CD4-positive, alpha-beta T cell treated with Interferon alpha-2 for 1 hour (primary cell): Measurements from ENCODE around the gene SFT2D3.
A peak's percentile ranks its signal among the peaks of the same experiment; 100 is the strongest.

Experiments
- DNase-seq, 2 donors: peaks; one replicate each; pipeline ENCODE4 v3.0.0-alpha.2; 2020 to 2022

Gene SFT2D3, protein sequence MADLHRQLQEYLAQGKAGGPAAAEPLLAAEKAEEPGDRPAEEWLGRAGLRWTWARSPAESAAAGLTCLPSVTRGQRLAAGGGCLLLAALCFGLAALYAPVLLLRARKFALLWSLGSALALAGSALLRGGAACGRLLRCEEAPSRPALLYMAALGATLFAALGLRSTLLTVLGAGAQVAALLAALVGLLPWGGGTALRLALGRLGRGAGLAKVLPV

DNA sequence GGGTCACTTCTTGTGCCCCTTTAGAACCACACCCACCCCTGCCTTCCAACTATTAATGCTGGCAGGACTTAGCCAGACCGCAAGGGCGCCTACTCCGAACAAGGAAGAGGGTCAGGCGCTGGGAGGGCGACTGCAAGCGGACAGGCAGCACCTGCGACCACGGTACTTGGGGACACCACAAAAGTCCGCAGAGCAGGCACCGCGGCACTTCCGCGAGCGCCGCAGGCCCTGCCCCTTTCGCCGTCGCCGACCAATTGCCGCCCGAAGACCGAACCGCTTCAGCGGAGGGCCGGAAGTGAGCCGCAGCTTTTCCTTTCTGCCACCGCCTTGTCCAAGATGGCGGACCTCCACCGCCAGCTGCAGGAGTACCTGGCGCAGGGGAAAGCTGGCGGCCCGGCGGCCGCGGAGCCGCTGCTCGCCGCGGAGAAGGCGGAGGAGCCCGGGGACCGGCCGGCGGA, at the start of gene SFT2D3:
SFT2D3 (plus strand) TSS at position 305 of the 458 bp plus-strand sequence; CDS start at position 337, 32 bp downstream.
- peak; percentile 88 to 91 for DNase-seq

DNA sequence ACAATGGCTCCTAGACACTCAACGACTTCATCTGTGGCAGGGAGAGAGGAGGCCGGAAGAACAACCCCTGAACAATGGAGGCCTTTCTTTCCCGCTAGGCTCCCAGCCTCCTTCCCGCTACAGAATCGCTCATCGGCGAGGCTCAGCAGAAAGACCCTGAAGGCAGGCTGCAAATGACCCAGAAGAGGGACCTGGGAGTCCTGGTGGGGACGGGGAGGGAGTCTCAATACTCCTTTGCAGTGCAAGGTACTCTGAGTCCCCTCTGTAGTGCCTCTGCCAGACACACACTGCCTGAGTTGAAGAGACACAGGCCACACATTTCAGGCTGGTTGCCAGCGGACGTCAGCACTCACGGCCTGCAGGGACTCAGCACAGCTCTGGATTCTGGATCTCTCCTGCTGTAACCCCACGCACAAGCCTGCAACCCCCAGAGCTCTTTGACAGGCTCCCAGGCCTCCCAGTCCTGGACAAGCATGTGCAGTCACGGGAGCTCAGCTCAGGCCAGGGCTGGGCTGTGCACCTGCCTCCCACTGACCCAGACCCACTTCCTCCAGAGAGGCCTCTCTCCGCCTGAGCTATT, 49.2 kb upstream of the SFT2D3 start:
- no peak for DNase-seq

DNA sequence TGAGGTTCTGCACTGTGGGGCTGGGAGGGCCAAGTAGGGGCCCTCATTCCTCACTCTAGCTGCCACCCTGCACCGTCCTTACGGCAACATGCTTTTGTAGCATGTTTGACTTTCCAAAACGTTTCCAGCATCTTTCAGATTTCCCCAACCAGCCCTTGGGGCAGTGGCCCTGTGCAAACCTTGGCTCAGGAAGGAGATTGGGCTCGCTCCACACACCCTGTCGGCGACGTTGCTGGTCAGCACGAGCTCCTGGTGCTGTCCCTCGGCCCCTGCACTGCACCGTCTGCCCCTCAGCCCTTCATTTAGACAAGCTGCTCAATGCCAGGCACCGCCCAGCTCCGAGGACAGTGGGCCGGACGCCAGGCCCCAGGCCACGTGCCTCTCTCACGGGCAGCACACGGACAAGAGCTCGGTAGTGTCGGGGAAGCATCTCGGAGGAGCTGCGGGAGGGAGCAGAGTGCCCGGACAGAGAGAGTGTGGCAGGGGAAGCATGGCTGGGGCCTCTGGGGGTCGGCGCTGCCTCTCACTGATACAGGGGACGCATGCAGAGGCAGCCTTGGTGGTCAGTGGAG, 48.4 kb upstream of the SFT2D3 start:
- DNase-seq, result no peak

DNA sequence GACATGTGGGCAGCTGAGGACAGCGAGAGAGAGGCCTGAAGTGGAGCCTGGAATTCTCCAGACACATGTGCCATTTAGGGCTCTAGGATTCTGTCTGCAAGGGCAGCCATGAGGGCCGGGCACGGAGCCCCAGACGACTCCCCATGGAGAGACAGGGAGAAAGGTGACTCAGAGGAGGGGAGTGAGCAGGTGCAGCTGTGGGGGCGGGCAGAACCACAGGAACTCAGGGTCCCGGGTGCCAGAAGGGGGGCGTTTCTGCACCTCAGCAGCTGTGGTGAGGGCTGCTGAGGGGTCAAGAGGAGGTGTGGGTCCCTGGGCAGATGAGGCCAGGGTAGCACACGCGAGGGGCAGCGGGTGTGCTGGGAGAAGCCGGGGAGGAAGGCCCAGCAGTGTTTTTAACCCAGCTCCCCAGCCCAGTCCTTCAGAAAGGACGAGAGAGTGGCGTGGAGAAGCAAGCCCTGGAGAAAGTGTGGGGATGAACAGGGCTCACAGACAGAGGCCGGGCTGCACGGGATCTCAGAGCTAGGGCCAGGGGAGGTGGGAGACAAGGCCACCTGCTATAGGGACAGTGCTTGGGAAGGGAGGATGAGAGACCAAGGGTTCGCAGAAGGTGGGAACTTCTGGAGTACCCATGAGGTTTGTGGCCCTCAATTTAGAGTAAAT, 47.7 kb upstream of the SFT2D3 start:
- DNase-seq, result no peak

DNA sequence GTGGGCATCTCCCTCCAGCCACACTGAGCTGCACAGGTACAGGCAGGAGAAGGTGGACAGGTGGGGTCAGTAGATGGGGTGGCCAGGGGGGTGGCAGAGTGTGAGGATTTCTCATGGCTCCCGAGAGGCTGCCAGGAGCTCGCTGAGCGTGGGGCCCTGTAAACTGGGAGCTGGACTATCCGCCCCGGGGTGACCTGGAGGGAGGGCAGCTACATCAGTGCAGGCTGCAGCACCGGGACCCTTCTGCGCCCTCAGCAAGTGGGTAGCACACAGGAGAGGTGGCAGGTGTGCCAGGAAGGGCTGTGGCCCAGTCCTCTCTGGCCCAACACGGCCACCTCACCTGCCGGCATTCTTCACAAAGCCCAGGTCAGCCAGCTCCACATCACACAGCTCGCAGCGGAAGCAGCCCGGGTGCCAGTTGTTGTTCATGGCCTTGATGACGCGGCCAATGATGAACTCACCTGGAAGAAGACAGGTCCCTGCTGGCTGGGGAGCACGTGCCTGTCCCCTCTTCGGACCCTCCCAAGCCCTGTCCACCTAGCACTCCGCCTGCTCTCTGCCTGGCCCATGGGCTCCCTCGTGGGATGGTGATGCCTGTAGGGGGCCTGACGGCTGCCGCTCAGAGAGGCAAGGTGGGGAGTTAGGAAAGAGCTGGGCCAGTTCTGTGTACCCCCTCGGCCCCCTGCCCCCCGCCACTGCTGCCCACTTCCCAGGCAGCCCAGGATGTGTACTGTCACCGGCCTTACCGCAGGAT, 47.0 kb upstream of the SFT2D3 start:
- DNase-seq, result no peak

DNA sequence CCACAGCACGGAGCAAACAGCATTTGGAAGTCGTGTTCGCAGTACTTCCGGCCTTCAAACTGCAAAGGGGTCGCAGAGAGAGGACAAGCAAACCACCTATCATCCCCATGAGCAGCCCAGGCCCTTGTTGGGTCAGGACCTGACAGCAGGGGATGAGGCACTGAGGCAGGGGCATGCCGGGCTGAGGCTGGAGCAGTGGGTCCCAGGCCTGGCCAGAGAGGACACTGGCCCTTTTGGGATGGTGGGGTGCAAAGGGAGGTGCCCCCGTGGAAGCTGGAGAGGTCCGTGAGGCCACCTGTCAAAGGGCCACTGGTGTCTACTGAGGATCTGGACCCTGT, 46.5 kb upstream of the SFT2D3 start:
- DNase-seq, result no peak

DNA sequence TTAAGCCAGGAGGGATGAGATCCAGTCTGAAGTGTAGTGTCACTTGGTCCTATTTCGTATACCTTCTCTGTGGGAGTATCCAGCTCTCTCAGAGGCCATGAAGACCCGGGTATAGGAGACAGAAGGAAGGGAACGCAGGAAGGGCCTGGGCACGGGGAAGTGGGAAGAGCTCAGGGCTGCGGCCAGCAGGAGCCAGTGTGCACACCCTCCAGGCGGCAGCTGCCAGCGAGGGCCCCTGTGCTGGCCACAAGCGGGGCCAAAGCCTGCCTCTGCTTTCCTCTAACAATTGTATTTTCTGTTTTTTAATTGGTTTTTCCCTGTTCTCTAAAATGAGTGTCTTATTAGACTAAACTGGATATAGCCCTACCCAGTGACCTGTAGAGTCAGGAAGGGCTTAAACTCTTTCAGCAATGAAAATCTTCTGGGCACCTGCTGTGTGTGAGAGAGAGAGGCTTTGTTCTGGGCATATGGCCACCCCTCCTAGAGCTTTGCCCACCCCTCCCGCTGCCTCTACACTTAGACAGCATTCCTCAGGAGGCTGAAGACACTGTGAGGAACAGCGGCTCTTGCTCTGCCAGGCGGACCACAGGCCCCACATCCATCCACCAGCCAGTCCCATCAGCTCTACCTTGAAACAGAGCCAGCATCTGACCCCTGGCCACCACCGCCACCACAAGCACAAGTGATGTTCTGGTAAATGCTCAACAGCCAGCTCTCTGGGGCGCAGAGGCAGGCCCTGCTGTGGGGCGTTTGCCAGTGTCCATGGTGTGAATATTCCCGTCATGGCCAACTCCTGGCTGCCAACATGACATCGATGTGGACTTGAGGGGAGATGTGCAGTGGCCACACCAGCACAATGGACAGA, 45.9 kb upstream of the SFT2D3 start:
- DNase-seq, result no peak

DNA sequence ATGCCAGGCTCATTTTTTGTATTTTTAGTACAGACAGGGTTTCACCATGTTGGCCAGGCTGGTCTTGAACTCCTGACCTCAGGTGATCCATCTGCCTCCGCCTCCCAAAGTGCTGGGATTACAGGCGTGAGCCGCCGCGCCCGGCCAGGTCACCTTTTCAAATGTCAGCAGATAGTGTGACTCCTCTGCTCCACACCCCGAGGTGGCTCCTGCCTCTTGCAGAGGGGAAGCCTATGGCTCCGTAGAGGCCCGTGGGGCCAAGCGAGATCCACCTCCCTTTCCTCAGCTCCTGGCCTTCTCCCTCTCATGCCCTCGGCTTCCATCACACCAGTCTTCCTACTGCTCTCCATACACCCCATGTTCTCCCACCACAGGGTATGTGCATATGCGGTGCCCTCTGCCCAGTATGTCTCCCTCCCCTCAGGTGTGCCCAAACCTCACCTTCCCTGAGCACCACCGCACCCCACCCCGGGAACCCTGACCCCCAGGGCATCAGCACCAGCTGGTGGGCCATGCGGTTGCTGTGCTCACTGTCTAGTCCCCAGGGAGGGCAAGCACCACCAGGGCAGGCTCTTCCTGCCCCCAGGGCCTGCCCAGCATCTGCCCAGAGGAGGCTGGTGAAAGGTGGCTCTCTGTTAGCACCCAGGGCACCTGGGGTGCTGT, 44.6 kb upstream of the SFT2D3 start:
- no peak for DNase-seq

DNA sequence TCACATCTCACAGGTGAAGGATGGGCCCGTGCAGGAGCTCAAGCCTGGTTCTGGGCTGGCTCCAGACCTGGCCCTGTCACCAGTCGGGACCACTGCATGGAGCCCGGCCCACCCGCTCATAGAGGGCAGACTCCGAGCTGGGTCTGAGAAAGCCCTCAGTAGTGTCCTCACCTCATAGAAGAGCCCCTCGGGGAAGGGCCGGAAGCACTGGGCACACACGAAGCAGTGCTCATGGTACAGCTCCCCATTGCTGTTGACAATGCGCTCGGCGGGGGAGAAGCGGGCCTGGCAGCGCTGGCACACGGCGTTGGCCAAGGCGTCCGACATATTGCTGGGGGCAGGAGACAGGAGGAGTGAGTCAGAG, 44.1 kb upstream of the SFT2D3 start:
- DNase-seq, result no peak

DNA sequence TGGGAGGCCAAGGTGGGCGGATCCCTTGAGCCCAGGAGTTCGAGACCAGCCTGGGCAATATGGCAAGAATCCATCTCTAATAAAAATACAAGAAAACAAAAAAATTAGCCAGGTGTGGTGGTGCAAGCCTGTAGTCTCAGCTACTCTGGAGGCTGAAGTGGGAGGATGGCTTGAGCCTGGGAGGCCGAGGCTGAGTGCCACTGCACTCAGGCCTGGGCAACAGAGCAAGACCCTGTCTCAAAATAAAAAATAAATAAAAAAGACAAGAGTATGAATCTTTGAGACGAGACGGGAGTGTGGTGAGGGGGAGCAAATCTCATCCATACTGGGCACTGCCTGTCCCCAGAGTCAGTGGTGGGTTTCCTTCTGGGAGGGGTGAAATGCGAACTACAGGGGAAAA, 43.2 kb upstream of the SFT2D3 start:
- DNase-seq, result no peak

DNA sequence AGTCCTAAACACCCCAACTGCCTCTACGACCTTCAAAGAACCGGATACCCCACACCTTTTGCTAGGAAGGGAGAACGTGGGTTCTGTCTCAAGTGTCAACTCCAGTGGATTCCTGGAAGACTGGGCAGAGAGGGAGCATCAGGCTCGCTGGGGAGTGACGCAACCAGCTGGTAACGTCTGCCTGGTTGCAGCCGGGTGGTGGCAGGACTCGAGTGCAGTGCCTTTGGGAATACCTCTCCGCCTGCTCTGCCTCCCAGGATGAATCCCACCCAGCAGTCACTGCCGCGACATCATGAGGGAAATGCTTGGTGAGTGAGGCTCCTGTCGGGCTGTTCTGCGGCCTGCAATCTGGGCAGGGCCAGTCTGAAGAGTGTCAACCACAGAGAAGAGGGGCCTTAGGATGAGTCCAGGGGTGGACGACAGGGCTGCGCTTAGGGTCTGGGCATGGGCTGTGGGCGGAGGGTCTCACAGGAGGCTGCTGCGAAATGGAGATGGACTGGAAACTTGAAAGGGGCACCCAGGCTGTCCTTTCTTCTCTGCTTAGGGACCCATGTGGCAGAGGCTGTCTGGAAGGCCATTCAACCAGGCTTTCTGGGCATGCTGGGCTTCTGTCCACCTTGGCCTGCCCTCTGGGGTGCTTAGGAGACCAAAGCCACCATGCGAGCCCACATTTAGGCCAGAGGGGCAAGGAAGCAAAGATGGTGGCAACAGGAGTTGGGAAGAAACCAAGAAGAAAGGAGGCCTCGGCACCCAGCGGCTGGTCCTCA, 42.5 kb upstream of the SFT2D3 start:
- DNase-seq, result no peak

DNA sequence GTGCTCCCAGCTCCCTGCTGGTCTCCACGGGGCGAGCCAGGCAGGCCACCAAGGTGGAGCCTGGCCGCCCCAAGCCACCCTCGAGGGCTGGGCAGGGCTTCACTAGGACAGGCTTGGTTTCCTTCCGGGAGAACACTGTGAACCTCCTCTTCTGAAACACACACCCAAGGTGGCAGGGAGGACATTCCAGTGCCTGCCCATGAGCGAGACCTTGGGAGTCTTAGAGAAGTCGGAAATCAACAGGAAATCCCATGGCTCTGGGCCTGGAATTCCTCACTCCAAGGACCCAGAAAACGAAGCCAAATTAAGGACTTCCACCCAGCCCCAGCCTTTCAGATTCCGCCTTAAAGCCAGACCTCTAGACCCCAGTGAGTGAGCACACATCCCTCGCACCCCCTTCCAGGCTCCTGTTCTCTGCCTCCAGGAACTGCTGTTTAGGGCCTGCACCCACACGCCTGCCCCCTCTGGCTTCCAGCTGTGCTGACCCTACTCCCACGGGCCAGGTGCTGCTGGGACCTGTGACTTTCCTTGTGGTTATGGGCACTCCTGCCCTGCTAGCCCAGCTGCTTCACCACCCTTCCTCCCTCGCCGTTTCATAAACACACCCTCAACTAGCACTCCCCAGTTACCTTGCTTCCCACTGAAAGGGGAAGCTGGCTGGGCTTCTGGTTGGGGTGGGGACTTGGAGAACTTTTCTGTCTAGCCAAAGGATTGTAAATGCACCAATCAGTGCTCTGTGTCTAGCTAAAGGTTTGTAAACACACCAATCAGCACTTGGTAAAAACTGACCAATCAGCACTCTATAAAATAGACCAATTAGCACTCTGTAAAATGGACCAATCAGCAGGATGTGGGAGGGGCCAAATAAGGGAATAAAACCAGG, 41.6 kb upstream of the SFT2D3 start:
- no peak for DNase-seq

DNA sequence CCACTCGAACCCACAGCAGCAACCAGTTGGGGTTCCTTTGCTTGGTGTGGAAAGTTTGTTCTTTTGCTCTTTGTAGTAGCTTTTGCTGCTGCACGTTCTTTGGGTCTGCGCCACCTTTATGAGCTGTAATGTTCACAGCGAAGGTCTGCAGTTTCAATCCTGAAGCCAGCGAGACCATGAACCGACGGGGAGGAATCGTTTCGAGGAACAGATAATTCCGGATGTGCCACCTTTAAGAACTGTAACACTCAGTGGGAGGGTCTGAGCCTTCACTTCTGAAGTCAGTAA, 41.1 kb upstream of the SFT2D3 start:
- no peak for DNase-seq

DNA sequence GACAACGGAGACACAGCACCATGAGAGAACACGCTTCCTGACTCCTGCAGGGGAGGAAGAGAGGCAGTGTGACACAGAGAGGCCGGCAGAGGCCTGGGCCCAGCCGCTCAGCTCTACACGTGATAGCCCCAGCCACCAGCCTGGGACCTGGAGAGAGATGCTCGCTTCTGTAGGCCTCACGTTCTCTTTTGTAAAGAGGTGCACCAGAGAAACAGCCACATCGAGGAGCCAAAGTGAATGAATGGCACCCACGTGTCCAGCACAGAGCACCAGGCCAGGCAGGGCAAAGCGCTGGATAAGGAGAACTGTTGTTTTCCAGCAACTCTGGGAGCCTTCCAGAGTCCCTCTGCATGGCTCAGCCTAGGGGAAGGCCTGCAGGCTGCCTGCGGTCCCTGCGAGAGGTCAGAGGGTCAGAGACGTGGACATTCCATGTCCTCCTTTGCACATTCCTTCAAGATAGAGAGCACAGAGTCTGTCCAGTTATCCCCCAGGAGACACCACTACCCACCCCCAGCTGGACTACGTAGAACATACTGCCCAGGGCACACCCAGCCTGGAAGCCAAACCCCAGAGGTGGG, 40.1 kb upstream of the SFT2D3 start:
- no peak for DNase-seq

DNA sequence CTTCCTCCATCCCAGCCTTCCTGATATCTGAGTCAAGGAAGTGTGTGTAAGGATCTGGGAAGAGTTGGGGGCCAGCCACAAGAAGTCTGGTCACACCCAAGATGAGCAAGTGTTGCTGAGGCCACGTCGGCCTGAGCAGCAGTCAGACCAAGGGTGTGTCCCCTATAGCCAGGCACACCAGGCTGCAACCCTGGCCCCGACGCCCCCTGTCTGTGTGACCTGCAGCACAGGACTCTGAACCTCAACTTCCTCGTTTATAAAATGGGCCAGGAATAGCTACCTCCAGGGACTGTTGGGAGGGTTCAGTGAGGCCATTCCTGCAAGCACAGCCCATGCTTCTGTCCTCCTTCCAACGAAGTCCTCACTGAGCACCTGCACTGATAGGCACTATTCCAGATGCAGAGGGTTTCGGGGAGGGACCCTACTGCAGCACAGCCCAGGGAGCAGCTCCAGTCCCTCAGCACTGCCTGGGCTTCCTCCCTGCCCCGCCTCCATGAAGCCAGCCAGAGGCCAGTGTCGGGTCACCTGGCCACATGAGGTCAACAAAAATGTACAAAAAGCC, 39.3 kb upstream of the SFT2D3 start:
- no peak for DNase-seq

DNA sequence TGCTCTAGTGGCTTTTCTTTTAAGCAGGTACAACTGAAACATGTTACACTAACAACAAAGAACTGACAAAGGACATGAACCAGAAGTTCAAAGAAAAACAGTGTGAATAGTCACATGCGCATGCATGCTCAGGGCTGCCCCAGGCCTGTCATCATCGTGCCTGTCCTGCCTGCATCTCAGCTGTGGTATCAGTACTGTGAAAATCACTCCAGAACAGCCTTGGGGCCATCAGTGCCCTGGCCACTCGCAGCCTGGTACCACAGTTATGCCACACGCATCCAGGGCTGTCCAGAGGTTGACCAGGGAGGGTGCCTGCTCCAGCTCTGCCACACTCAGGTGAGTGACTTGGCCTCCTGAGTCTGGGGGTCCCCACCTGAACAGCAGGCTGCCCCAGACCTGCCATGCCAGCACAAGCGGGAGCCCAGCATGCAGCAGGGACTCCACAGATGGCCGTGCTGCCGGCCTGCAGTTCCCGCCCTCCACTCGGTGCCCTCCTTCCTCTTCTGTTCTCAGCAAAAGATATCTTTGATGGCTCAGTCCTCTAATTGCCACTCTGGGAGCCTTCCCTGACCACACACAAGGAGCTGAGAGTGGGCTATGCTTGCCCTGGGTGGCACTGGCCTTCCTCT, 38.2 kb upstream of the SFT2D3 start:
- DNase-seq, result no peak

DNA sequence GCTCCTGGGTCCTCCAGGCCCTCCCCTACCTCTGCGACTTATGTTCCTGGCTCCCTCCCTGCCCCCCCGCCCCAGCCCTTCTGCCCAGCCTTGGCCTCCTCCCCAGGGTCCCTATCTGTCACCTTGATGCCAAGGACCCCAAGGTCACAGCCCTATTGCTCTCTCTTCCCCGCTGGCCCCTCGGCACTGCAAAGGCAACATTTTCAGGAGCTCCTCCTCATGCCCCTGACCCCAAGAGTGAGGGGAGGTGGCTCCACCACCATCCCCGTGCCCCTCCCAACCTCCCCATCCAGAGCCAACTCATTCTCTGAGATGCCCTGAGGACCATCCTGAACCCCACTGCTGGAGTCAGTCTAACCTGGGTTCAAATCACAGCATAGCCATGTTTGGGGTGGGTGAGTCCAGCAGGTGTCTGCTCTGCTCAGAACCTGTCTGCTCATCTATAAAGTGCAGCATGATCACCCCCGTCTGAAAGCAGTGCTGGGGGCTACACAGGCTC, 37.7 kb upstream of the SFT2D3 start:
- DNase-seq, result no peak

DNA sequence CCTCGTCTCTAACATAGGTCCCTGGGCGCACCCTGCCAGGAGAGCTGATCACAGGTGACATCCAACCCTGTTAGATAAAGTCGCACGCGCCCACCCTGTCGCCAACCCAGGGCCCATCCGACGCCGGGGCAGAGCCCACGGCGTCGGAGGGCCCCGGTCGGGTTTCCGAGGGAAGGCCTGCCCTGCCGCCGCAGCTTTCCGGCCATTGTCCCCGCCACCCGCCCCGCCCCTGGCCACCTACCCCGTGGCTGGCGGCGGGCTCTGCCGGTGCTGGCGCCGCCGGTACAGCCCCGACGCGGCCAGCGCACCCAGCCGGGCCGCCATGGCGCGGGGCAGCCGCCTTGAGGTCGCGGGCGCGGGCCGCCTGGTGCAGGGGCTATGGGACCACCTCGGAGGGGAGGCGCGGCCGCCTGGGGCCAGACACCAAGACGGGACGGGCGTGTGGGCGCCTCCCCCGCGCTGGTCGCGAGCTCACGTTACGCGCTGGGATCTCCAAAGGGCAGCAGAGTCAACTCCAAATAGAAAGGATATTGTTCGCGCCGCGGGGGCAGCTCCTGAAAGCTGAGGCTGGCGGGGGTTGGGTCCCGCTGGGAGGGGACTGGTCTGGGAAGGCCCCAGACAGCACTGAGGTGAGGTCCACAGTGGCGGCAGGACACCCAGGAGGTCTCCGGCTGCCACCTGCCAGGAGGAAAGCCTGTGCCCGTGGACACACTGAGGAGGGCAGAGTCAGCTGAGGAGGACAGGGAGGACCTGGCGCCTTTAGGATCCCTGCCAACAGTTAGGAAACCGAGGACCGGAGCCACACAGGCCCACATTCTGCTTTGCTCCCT, 37.0 kb upstream of the SFT2D3 start:
- no peak for DNase-seq
